H1 (cell line): ENCODE results near the gene RNF214.

Source experiments
- ATF2 ChIP-seq: IDR thresholded peaks from 2 replicates; pipeline ENCODE4 v1.6.1; 2012; ENCODE audit warnings: low read length, inconsistent platforms
- BRCA1 ChIP-seq: IDR thresholded peaks from 2 replicates; pipeline ENCODE4 v1.6.1; 2012; ENCODE audit warnings: low read depth, low read length, improper control_type of control experiment
- CBX5 ChIP-seq: fragments of 300-800, 300-1000 bp; sonication (generic); IDR thresholded peaks from 2 replicates; pipeline ENCODE4 v1.7.1; 2016; ENCODE audit warnings: antibody characterized with exemption, low read length, low read depth
- EP300 ChIP-seq, 2 experiments: IDR thresholded peaks; 1 replicate in 1 of 2; 2 replicates in 1 of 2; pipeline ENCODE4 v1.6.1; 2011 to 2012; ENCODE audit warnings: low read depth in 2 of 2, low read length in 2 of 2, mild to moderate bottlenecking in 2 of 2, borderline replicate concordance in 1 of 2, inconsistent platforms in 1 of 2, moderate library complexity in 1 of 2
- JUND ChIP-seq: IDR thresholded peaks from 2 replicates; pipeline ENCODE4 v1.6.1; 2011; ENCODE audit warnings: mild to moderate bottlenecking, improper control_type of control experiment, low read length
- SIN3A ChIP-seq, 2 experiments: IDR thresholded peaks in 1 of 2; conservative IDR thresholded peaks in 1 of 2; 2 replicates each; pipeline ENCODE4 v1.6.1; 2011 to 2012; ENCODE audit warnings: low read length in 2 of 2, improper control_type of control experiment in 1 of 2, low read depth in 1 of 2, mild to moderate bottlenecking in 1 of 2
- TEAD4 ChIP-seq: IDR thresholded peaks from 2 replicates; pipeline ENCODE4 v1.6.1; 2012; ENCODE audit warnings: low read depth, low read length, inconsistent platforms, mixed read lengths
- USF2 ChIP-seq: IDR thresholded peaks from 2 replicates; pipeline ENCODE4 v1.6.1; 2011; ENCODE audit warnings: low read length, improper control_type of control experiment
- YY1 ChIP-seq: IDR thresholded peaks from 2 replicates; pipeline ENCODE4 v1.6.1; 2011; ENCODE audit warnings: low read depth, mild to moderate bottlenecking, low read length

GRCh38 chr11:117228091-117228490 lies 4.4 kb upstream of the RNF214 start:
- TF ChIP-seq CBX5, result no peak
- TF ChIP-seq SIN3A (conservative IDR thresholded peaks at IDR 0.05 in 1 of 2, IDR thresholded peaks at IDR 0.05 in 1 of 2; ENCODE audit: low read depth in 1 of 2, low read length in 2 of 2), result no peak
- TF ChIP-seq BRCA1, result no peak
- TF ChIP-seq USF2, result no peak
- TF ChIP-seq JUND, result no peak
- TF ChIP-seq EP300 (IDR thresholded peaks at IDR 0.05; ENCODE audit: borderline replicate concordance in 1 of 2, low read depth in 2 of 2, low read length in 2 of 2), result no peak
- no peak for TF ChIP-seq YY1
- TF ChIP-seq ATF2, result no peak
- TF ChIP-seq TEAD4, result no peak
